ENCODE measurements around the gene FAM171A1. TPM values are rescaled to one million over a fixed set of nuclear protein-coding genes. Genes with fewer than 3 reads are reported as not detected.
A peak's percentile ranks its signal among the peaks of the same experiment; 100 is the strongest.

The FAM171A1 gene
- total and polyA plus RNA-seq, 4 donors = 3.4 to 23.5 (median 9.7) TPM

DNA sequence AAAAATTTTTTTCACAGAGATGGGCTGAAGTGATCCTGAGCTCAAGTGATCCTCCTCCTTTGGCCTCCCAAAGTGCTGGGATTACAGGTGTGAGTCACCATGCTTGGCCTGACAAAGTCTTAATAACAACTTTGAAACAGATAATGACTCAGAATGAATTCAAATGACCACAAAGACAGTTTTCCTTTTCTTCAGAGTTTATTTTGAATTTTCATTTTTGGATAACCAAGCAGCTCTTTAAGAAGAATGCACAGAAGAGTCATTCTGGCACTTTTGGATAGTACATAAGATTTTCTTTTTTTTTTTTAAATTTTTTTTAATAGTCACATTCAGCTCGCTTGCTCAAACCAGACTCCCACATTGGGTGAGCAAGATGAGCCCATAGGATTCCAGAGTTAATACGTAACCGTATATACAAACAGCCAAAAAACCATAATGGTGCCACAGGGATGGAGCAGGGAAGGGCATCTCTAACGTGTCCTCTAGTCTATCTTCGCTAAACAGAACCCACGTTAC, 159.6 kb downstream of the FAM171A1 start:
- Histone ChIP-seq H3K9me3 (ENCODE audit: control insufficient read depth in 4 of 4, insufficient read depth in 3 of 4, low read length in 3 of 4) (peaks cover 0 to 3% (median 0%) of the 10 kb centered on the region in 4 donors), H3K9ac (ENCODE audit: insufficient read depth in 1 of 2, low read length in 2 of 2) (no peak overlapping the region), H3K4me1 (ENCODE audit: control insufficient read depth in 5 of 5, insufficient read depth in 5 of 5, low read length in 5 of 5) (peaks cover 0 to 3% (median 0%) of the 10 kb centered on the region in 5 donors), H3K4me3 (no peak overlapping the region), H3K36me3 (ENCODE audit: control insufficient read depth in 4 of 4, insufficient read depth in 4 of 4, low read length in 4 of 4) (peaks cover 0 to 25% (median 12%) of the 10 kb centered on the region in 4 donors), H3K27me3 (ENCODE audit: control insufficient read depth in 3 of 3, insufficient read depth in 3 of 3, low read length in 2 of 3) (no peaks in the 10 kb centered on the region), H3K27ac (ENCODE audit: low read depth in 1 of 2, low read length in 1 of 2) (no peak overlapping the region)
- ATAC-seq (ENCODE audit: insufficient read depth, low FRiP score) (no peak), DNase-seq (no peak)
- no peak for TF ChIP-seq CTCF (IDR thresholded peaks at IDR 0.05; ENCODE audit: control extremely low read depth, extremely low read depth)
- 90 to 93% methylated on average over 6 of the region's 6 CpGs for WGBS, 2 donors

DNA sequence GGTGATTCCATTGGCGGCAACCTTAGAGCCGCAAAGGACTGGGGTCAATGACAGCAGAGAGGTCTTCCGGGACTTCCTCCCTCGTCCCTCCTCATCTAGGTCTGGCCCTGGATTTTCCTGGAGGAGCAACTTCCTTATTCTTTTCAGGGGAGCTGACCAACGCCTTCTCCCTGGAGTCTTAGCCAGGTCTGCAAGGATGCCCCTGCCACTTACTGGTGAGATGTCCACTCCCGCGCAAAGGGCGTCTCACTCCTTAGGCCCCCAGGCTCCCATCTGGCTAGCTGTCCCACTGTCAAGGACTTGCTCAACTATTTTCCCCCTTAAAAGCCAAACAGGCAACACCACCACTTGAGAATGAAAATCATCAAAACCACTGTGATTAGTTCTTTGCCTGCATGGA, 160.6 kb downstream of the FAM171A1 start:
- TF ChIP-seq CTCF (IDR thresholded peaks at IDR 0.05; ENCODE audit: control extremely low read depth, extremely low read depth) = no peak
- Histone ChIP-seq H3K27ac (ENCODE audit: low read depth in 1 of 2, low read length in 1 of 2) (no peak overlapping the region), H3K27me3 (ENCODE audit: control insufficient read depth in 3 of 3, insufficient read depth in 3 of 3, low read length in 2 of 3) (no peaks in the 10 kb centered on the region), H3K4me3 (no peak overlapping the region), H3K36me3 (ENCODE audit: control insufficient read depth in 4 of 4, insufficient read depth in 4 of 4, low read length in 4 of 4) (peaks cover 0 to 30% (median 10%) of the 10 kb centered on the region in 4 donors), H3K4me1 (ENCODE audit: control insufficient read depth in 5 of 5, insufficient read depth in 5 of 5, low read length in 5 of 5) (peaks cover 0 to 3% (median 0%) of the 10 kb centered on the region in 5 donors), H3K9me3 (ENCODE audit: control insufficient read depth in 4 of 4, insufficient read depth in 3 of 4, low read length in 3 of 4) (peaks cover 0 to 3% (median 0%) of the 10 kb centered on the region in 4 donors), H3K9ac (ENCODE audit: insufficient read depth in 1 of 2, low read length in 2 of 2) (no peak overlapping the region)
- no peak for ATAC-seq (ENCODE audit: insufficient read depth, low FRiP score)
- no peak for DNase-seq
- whole genome bisulfite sequencing, 2 donors = 88 to 94% methylated on average over 8 of the region's 8 CpGs

DNA sequence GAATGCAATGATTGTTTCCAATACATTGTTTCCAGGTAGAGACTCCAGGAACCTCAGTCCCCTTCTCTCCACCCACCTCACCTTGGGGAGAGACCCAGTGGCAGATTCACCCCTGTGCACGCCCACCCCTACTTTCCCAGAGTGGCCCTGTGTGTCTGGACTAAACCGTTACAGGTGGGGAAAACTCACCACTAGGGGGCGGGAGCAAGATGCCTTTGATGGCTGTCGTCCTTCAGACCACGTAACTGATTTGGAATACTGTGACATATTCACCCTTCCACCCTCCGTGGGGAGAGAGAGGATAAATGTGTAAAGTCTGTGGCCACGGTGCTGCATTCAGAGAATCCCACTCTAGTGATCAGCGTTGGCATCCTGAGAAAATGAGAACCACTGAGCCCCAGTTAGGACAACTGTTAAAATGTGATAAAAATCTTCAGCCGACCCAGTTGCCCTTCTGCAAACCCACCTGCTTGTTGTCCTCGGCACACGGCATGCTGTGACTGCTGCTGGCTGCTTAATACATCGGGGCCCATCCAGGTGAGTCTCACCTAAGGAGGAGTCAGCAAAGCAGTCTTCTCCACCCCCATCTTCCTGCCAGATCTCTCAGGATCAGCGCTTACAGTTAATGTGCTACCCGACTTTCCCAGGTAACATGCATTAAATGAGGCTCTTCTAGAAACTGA, 161.1 kb downstream of the FAM171A1 start:
- WGBS, 2 donors = 24 to 26% methylated on average over 14 of the region's 14 CpGs
- Histone ChIP-seq H3K36me3 (ENCODE audit: control insufficient read depth in 4 of 4, insufficient read depth in 4 of 4, low read length in 4 of 4) (peaks cover 0 to 30% (median 10%) of the 10 kb centered on the region in 4 donors), H3K9me3 (ENCODE audit: control insufficient read depth in 4 of 4, insufficient read depth in 3 of 4, low read length in 3 of 4) (peaks cover 0 to 3% (median 0%) of the 10 kb centered on the region in 4 donors), H3K4me3 (no peak overlapping the region), H3K4me1 (ENCODE audit: control insufficient read depth in 5 of 5, insufficient read depth in 5 of 5, low read length in 5 of 5) (peaks cover 0 to 3% (median 0%) of the 10 kb centered on the region in 5 donors), H3K27me3 (ENCODE audit: control insufficient read depth in 3 of 3, insufficient read depth in 3 of 3, low read length in 2 of 3) (no peaks in the 10 kb centered on the region), H3K9ac (ENCODE audit: insufficient read depth in 1 of 2, low read length in 2 of 2) (no peak overlapping the region), H3K27ac (ENCODE audit: low read depth in 1 of 2, low read length in 1 of 2) (no peak overlapping the region)
- ATAC-seq (ENCODE audit: insufficient read depth, low FRiP score) = peak; percentile 72
- peak; percentile 57 for TF ChIP-seq CTCF (IDR thresholded peaks at IDR 0.05; ENCODE audit: control extremely low read depth, extremely low read depth)
- peak; percentile 73 to 85 (median 77) for DNase-seq

All from lung (tissue), 12 donors.